Measurements from ENCODE around the gene FOXJ1.
A peak's percentile ranks its signal among the peaks of the same experiment; 100 is the strongest.

Gene FOXJ1

DNA sequence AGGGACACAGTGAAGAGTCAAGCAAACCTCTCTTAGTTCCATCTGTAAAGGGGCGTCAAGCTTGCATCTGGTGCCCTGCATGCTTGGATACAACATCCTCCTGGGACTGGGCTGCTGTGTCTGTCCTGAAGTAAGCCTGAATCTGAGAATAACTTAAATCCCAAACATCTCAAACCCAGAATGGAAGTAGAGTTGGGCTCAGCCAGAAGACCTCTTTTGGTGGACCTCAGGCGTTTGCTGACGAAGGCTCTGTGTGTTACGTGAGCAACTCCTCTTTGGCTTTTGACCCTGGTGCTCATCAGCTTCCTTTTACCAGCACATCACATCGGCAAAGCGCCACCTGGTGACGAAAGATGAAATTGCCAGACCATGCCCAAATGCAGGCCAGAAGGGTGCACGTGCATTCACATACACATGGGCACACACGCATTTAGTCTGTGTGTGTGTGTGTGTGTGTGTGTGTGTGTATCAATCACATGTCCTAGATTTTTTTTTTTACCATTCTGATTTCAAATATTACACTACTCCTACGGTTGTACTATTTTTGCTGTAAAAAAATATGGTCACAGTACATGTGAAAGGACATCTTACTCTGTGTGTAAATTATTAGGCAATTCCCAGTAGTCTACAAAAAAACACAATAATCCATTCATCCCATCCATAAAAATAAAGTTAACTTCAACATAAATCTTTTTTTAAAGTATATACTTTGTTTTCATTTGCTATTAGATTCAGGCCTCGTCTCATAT is 41.1 kb upstream of the FOXJ1 start:
- DNase-seq (ENCODE audit: low read depth): peak; percentile 96
- TF ChIP-seq, protein P1, sequence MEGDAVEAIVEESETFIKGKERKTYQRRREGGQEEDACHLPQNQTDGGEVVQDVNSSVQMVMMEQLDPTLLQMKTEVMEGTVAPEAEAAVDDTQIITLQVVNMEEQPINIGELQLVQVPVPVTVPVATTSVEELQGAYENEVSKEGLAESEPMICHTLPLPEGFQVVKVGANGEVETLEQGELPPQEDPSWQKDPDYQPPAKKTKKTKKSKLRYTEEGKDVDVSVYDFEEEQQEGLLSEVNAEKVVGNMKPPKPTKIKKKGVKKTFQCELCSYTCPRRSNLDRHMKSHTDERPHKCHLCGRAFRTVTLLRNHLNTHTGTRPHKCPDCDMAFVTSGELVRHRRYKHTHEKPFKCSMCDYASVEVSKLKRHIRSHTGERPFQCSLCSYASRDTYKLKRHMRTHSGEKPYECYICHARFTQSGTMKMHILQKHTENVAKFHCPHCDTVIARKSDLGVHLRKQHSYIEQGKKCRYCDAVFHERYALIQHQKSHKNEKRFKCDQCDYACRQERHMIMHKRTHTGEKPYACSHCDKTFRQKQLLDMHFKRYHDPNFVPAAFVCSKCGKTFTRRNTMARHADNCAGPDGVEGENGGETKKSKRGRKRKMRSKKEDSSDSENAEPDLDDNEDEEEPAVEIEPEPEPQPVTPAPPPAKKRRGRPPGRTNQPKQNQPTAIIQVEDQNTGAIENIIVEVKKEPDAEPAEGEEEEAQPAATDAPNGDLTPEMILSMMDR (conservative IDR thresholded peaks at IDR 0.05; ENCODE audit: control insufficient read depth, insufficient read depth, low read depth, low read length): peak; percentile 93
- no peak overlapping the region for H3K4me3 ChIP-seq (ENCODE audit: control insufficient read depth, low read depth, low read length)

DNA sequence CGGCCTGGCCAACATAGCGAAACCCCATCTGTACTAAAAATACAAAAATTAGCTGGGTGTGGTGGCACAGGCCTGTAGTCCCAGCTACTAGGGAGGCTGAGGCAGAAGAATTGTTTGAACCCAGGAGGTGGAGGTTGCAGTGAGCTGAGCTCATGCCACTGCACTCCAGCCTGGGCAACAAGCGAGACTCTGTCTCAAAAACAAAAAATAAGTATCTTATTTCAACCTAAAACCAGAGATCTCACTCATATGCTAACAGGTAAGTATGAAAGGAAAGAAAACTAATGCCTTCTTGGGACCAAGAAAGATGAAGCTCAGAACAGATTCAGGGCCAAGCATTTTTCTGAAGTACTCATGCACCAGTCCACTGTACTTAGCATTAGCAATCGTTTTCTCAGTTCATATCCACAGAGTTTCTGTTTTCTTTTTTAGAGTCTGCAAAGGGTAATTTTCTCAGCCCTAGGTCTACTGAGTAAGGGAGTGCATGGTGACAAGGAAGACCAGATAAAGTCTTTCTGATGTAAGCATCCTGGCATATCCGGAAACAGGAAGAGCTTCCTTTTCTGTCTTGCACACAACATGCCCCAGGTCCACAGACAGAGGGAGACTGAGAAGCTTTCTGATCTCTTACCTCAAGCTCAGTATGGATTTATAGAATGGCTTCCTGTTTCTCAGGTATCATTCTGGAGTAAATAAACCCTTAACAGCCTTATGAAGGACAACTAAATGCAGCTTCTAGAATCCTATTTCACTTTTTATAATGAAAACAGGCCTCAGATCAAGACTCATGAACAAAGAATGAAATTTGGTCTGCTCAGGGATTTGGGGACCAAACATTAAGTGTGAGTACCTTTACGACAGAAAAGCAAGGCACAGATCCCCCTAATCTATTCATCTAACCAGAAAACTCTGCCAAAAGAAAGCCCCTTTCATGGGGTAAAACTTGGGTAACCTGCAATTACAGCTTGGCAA is 38.7 kb upstream of the FOXJ1 start:
- peak; percentile 23 for DNase-seq (ENCODE audit: low read depth)

DNA sequence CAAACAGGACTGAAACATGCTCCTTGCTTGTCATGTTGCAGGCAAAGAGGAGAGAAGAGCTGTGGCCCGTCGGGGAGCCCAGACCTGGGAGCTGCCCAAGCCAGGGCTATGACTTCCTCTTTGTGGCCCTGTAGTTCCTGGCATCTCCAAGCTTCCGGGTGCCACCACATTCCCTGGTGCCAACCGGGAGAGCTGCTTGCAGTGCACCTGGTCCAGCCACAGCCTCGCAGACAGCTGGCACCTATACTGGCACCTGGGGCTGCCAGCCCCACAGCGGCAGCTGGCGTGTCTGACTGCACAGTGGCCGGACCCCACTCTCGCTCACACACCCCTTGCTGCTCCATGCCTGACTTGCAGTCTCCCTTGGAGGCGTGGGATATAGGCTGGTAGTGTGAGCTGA is 37.1 kb upstream of the FOXJ1 start:
- TF ChIP-seq, protein P1 (conservative IDR thresholded peaks at IDR 0.05; ENCODE audit: control insufficient read depth, insufficient read depth, low read depth, low read length): no peak
- no peak overlapping the region for H3K4me3 ChIP-seq (ENCODE audit: control insufficient read depth, low read depth, low read length)
- DNase-seq (ENCODE audit: low read depth): no peak

More for the DNA sequence above, 38.7 kb upstream of the FOXJ1 start:
- TF ChIP-seq, protein P1 (conservative IDR thresholded peaks at IDR 0.05; ENCODE audit: control insufficient read depth, insufficient read depth, low read depth, low read length): peak; percentile 1
- H3K4me3 ChIP-seq (ENCODE audit: control insufficient read depth, low read depth, low read length): no peak overlapping the region

DNA sequence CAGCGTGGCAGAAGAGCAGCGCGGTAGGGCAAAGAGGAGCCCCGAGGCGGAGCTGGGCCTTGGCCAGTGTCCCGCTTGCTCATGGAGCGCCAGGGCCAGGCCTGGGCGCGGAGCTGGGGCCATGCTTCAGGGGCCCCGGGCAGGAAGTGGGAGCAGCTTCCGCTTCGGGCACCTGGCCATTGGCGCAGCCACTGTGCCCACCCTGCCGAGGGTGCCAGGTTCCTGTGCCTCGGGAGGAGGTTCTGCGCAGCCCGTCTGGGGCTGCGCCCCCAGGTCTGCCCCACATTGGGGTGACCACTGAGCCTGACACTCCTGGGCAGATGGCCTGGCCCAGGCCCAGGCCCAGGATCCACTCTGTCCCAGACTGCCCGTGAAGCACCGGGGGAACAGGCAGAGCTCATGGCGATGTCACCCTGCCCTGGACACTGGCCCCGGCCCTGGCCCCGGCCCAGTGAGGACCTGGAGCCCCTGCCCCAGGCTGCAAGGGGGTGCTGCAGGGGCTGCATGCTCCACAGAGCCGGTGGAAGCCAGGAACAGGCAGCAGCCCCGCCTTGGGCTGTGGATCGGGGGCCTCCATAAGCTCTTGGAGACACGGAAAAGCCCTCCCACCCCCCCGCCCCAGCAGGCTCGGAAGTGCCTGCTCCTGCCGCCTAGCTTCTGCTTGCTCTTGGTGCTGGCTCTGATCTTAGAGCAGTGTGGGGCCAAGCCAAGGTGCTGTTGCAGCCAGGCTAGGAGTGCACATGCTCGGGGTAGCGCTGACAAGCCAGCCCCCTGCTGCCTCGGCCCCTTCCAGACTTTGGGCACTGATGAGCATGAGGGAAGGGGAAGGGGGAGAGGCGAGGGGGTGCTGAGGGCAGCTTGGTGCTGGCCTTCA is 35.9 kb upstream of the FOXJ1 start:
- TF ChIP-seq, protein P1 (conservative IDR thresholded peaks at IDR 0.05; ENCODE audit: control insufficient read depth, insufficient read depth, low read depth, low read length): no peak
- no peak overlapping the region for H3K4me3 ChIP-seq (ENCODE audit: control insufficient read depth, low read depth, low read length)
- DNase-seq (ENCODE audit: low read depth): no peak

DNA sequence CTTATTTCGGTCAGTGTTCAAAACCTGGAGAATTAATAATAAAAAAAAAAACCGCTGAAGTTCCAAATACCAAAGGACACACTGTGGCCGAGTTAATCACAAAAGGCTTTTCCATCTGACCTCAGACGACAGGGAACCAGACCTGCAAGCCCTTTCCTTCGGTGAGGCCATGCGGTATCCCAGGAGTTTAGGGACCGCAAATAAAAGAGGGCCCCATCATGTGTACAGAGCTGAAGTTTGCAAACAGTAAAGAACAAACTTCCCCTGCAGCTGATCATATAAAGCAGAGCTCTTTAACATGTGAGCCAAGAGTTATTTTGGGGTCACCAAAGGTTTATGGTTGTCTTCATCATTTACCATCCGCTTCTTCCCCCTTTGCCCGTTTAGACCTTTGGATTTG is 33.0 kb upstream of the FOXJ1 start:
- H3K4me3 ChIP-seq (ENCODE audit: control insufficient read depth, low read depth, low read length): no peak overlapping the region
- no peak for DNase-seq (ENCODE audit: low read depth)
- TF ChIP-seq, protein P1 (conservative IDR thresholded peaks at IDR 0.05; ENCODE audit: control insufficient read depth, insufficient read depth, low read depth, low read length): no peak

DNA sequence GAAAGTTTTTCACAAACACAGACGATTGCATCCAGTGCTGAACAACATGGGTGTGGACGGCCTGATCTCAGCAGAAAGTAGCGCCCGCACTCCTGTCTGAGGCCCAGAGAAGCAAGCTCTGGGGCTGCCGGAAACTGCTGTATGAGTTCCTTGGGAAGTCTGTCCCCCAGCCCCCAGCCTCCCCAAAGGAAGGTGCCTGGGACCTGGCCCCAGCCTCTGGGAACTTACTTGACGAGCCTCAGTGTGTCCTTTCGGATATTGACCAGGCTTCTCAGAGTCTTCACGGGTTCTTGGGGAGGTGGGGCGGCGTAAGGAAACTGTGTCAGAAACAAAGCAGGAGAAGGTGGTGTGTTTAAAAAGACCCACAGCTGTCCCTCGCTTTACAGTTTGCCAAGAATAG is 32.4 kb upstream of the FOXJ1 start:
- H3K4me3 ChIP-seq (ENCODE audit: control insufficient read depth, low read depth, low read length): no peak overlapping the region
- TF ChIP-seq, protein P1 (conservative IDR thresholded peaks at IDR 0.05; ENCODE audit: control insufficient read depth, insufficient read depth, low read depth, low read length): no peak
- no peak for DNase-seq (ENCODE audit: low read depth)

Data from fibroblast of mammary gland (primary cell).